ENCODE data around the gene EPS8.

Gene EPS8

GRCh38 chr12:15800278-15800677 is 11.1 kb upstream of the EPS8 start:
- no peak for DNase-seq (ENCODE audit: extremely low read depth in 1 of 2, low read depth in 1 of 2)

GRCh38 chr12:15797818-15798217 is 8.6 kb upstream of the EPS8 start:
- no peak for DNase-seq (ENCODE audit: extremely low read depth in 1 of 2, low read depth in 1 of 2)

GRCh38 chr12:15796493-15797141 is 7.4 kb upstream of the EPS8 start:
- DNase-seq (ENCODE audit: extremely low read depth in 1 of 2, low read depth in 1 of 2) = no peak

GRCh38 chr12:15794836-15795235 is 5.6 kb upstream of the EPS8 start:
- DNase-seq (ENCODE audit: extremely low read depth in 1 of 2, low read depth in 1 of 2) = no peak

- DNase-seq (ENCODE audit: extremely low read depth in 1 of 2, low read depth in 1 of 2) = no peak
Measured at GRCh38 chr12:15794196-15794595, 5.0 kb upstream of the EPS8 start.

GRCh38 chr12:15788233-15789219 is 662 bp downstream of the EPS8 start:
- DNase-seq (ENCODE audit: extremely low read depth in 1 of 2, low read depth in 1 of 2) = no peak

- no peak for DNase-seq (ENCODE audit: extremely low read depth in 1 of 2, low read depth in 1 of 2)
Measured at GRCh38 chr12:15787778-15788177, 1.4 kb downstream of the EPS8 start.

GRCh38 chr12:15786772-15787171 is 2.4 kb downstream of the EPS8 start:
- DNase-seq (ENCODE audit: extremely low read depth in 1 of 2, low read depth in 1 of 2) = no peak

GRCh38 chr12:15783288-15783687 is 5.9 kb downstream of the EPS8 start:
- no peak for DNase-seq (ENCODE audit: extremely low read depth in 1 of 2, low read depth in 1 of 2)

- DNase-seq (ENCODE audit: extremely low read depth in 1 of 2, low read depth in 1 of 2) = no peak
Measured at GRCh38 chr12:15782667-15783066, 6.5 kb downstream of the EPS8 start.

GRCh38 chr12:15779925-15780324 is 9.3 kb downstream of the EPS8 start:
- DNase-seq (ENCODE audit: extremely low read depth in 1 of 2, low read depth in 1 of 2) = no peak

- DNase-seq (ENCODE audit: extremely low read depth in 1 of 2, low read depth in 1 of 2) = no peak
Measured at GRCh38 chr12:15778126-15778525, 11.1 kb downstream of the EPS8 start.

- no peak for DNase-seq (ENCODE audit: extremely low read depth in 1 of 2, low read depth in 1 of 2)
Measured at GRCh38 chr12:15777355-15778012, 11.7 kb downstream of the EPS8 start.

- no peak for DNase-seq (ENCODE audit: extremely low read depth in 1 of 2, low read depth in 1 of 2)
Measured at GRCh38 chr12:15776532-15776931, 12.7 kb downstream of the EPS8 start.

GRCh38 chr12:15774819-15775218 is 14.4 kb downstream of the EPS8 start:
- DNase-seq (ENCODE audit: extremely low read depth in 1 of 2, low read depth in 1 of 2) = no peak

- DNase-seq (ENCODE audit: extremely low read depth in 1 of 2, low read depth in 1 of 2) = no peak
Measured at GRCh38 chr12:15772405-15773018, 16.7 kb downstream of the EPS8 start.

- no peak for DNase-seq (ENCODE audit: extremely low read depth in 1 of 2, low read depth in 1 of 2)
Measured at GRCh38 chr12:15770581-15770980, 18.6 kb downstream of the EPS8 start.

GRCh38 chr12:15770021-15770420 is 19.2 kb downstream of the EPS8 start:
- no peak for DNase-seq (ENCODE audit: extremely low read depth in 1 of 2, low read depth in 1 of 2)

- DNase-seq (ENCODE audit: extremely low read depth in 1 of 2, low read depth in 1 of 2) = no peak
Measured at GRCh38 chr12:15769586-15769985, 19.6 kb downstream of the EPS8 start.

- DNase-seq (ENCODE audit: extremely low read depth in 1 of 2, low read depth in 1 of 2) = no peak
Measured at GRCh38 chr12:15767301-15767700, 21.9 kb downstream of the EPS8 start.

- DNase-seq (ENCODE audit: extremely low read depth in 1 of 2, low read depth in 1 of 2) = no peak
Measured at GRCh38 chr12:15763328-15763727, 25.9 kb downstream of the EPS8 start.
